GM21825 (cell line): ENCODE measurements around the gene MRGPRE.

ENCODE experiments used
- ATAC-seq: cut with Tn5 transposase; IDR thresholded peaks from one replicate; pipeline ENCODE4 v1.9.1; 2021; ENCODE audit warnings: mild to moderate bottlenecking, moderate library complexity; ENCODE audit not compliant: unreplicated experiment

Gene MRGPRE

DNA sequence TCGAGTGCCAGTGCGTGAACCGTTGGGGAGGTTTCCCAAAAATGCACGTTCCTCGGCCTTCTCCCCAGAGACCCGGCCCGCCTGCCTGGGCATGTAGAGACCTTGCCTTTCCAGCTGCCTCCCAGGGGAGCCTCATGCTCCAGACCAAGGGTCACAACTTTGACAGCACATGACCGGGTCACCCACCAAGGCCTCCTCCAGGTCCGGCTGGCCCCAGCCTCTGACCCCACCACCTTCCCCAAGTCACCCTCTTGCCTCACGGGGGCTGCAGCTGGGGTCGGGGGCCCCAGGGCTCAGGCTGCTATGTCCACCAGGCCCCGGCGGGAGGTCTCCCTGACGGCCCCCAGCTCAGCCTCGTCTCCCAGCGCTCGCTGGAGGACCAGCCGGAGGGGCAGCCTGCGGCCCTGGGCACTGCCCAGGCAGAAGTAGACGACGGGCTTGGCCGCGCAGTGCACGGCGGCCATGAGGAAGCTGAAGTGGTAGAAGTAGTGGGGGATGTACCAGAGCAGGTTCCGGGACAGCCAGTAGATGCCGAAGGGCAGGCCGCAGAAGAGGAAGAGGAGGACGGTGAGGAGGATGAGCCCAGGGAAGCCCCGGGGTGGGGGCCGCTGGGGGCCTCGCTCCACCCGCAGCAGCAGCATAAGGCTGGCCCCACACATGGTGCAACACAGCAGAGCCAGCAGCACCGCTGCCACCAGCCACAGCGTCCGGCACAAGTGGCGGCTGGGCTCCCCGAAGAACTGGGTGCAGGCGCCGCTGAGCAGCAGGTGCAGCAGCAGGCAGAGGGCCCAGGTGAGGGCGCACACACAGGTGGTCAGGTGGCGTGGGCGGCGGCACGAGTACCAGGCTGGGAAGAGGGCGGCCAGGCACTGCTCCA, 4.4 kb downstream of the MRGPRE start:
- no peak for ATAC-seq

DNA sequence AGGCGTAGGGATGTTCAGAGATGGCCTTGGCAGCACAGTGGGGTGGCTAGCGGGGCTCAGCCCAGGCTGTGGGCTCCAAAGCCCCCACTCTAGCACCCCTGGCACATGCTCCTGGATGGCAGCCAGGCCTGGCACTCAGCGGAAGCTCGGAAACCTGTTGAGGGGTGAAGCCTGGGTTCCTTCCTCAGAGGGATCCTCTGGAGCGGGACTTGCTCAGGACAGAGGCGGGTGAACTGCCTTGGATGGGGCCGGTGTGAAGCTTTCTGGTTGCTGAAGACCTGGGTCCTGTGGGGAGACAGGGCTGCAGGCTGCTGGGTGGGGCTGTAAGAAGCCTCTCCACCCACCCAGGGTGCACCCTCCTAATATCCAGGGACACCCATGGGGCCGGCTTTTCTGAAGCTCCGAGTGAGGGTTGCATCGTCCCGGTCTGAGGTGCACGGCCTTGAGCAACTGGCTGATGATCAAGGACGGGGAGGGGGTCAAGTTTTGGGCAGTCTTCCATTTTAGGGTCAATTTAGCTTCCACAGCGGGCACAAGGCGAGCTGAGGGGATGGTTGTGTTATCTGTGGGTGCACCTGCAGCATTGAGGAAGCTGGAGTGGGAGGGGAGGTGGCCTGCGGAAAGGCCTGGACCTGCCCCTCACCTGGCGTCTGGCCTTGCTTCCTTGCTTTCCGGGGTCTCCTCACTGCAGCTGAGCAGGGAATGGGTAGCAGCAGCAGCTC, 5.2 kb downstream of the MRGPRE start:
- ATAC-seq, result no peak

DNA sequence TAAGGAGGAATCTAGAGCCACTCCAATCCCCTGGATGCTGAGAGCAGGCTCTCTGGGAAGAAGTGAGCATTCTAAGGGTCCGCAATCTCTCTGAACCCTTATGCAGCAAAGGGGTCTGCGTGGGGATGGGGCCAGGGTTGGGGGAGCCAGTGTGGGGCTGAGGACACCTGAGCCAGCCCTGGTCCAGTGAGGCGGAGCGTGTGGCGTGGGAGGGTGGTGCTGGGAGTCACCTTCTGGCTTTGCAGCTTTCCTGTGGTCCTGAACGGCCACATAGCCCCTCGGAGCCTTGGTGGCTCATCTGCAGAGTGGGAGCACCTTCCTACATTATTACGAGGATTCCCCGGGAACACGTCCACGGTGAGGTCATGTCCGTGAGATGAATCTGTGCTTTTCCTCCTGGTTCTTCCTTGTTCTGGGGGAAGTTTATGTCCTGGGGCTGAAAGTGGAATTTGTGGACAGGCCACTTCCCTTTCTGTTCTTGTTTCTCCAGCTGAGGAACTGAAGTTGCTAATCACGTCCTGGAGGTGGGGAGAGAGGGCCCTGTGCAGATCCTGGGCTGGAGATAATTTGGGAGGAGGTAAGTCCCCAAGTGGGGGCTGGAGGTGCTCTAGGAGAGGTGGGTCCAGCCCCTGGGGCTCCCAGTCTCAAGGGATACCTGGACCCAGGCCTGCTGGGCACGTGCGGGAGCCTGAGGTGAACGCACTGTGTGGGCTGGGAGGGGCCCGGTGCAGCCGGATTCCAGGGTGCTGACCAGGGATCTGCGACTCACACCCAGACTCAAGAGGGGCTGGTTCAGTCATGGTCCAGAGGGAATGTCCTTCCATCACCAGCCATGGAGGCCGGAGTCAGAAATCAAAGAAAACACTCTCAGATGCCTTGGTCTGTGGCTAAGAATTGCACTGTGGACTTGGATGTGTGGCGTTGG, 6.1 kb downstream of the MRGPRE start:
- no peak for ATAC-seq

DNA sequence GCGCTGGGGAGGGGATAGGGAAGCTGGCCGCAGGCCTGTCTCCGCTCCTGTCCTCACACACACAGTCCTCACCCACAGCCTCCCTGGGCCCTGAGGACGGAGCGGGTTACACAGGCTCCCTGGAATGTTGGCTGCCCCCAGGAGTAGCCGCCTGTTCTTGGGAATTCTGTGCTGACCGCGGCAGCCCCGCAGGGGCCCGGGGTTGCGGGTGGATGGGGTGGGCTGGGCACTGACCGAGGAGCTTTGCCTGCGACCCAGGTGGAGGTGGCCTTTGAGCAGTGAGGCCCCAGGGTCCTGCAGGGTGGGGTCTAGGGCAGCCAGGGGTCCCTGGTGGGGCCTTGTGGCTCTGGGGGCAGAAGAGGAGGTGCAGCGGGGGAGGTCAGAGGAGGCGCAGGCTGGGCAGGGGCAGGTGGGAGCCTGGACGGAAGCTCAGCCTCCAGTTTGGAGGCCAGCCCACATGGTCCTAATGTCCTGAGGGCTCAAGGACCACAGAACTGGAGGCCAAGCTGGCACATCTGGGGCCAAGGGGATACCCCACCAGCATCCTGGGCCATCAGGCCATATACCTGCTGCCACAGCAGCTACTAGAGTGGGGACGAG, 7.0 kb downstream of the MRGPRE start:
- no peak for ATAC-seq

DNA sequence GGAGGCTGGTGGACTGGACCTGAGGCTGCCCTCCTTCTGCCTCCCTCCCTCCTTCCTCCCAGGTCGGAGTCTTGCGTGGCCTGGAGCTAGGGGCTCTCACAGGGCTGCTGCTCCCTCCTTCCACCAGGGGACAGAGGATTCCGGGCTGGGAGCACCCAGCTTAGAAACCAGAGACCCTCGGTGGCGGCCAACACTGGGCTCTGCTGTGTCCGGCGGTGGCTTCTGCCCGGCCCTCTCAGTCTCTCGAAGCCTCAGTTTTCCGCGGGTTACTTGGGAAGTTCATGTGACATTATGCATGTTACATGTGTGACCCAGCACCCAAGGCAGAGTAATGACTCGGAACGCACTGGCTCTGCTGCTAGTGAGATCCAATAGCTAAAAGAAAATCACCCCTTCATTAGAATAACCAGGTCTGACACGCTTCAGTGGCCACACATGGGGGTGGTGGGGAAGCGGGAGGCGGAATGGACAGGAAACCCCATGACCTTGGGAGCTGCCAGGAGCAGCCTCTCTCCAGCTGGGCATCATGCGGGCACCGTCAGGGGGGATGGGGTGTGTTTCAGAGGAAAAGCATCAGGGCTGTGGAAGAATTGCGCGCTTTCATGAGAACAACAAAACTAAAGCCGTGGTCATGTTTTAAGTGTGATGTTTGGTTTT, 7.7 kb downstream of the MRGPRE start:
- no peak for ATAC-seq

DNA sequence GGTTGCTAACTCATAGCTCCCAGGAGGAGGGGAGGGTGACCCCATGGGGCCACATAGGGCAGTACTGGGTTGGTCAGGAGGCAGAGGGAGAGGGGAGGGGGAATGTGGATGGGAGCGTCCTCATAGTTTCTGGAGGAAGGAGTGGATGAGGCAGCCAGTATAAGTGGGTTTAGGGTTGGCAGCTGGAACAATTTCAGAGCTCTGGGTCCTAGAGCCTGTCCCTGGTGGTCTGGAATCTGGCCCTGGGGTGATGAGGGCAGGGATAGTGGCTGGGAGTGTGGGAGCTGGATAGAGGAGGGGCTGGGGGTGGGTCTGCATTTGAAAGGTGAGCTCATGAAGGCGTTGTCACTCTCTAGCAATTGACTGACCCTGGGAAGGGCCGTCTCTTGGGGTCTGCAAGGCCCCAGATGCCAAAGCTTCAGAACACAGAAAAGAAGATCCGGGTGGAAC, 8.3 kb downstream of the MRGPRE start:
- ATAC-seq, result no peak

DNA sequence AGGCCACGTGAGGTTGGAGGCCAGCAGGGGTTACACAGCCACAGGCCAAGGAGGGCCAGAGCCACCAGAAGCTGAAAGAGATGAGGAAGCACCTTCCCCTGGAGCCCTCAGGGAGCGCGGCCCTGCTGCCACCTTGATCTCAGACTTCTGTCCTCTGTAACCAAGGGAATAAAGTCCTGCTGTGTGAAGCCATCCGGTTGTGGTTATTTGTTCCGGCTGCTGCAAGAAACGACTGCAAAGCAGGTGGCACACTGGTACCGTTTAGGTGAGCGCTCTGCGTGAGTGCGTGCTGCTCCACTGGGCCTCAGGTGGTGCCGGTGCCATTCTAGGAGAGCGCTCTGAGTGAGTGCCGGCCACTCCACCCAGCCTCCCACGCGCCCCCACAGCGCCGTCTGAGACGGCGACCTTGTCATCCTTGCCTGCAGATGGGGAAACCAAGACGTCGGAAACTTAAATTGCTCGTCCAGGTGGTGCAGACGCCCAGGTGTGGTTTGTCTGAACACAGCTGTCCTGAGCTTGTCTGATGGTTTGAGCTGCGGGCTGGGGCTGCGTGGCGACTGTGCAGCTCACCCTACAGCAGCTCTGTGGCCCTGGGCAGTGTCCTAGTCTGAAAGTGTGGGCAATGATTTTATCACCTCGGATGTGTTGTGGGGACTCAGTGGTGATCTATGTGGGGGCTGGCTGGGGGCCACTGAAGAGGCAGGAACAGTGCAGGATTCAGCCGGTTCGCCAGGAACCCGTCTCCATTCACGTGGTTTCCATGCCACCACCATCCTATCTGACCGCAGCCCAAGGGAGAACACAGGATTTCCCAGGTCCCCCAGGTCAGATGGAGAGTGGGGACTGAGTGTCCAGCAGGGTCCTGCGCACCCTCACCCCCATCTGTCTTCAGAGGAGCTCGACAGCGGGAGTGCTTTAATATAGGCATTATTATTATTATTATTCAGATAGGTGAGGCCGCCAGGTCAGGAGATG, 9.0 kb downstream of the MRGPRE start:
- ATAC-seq, result no peak

DNA sequence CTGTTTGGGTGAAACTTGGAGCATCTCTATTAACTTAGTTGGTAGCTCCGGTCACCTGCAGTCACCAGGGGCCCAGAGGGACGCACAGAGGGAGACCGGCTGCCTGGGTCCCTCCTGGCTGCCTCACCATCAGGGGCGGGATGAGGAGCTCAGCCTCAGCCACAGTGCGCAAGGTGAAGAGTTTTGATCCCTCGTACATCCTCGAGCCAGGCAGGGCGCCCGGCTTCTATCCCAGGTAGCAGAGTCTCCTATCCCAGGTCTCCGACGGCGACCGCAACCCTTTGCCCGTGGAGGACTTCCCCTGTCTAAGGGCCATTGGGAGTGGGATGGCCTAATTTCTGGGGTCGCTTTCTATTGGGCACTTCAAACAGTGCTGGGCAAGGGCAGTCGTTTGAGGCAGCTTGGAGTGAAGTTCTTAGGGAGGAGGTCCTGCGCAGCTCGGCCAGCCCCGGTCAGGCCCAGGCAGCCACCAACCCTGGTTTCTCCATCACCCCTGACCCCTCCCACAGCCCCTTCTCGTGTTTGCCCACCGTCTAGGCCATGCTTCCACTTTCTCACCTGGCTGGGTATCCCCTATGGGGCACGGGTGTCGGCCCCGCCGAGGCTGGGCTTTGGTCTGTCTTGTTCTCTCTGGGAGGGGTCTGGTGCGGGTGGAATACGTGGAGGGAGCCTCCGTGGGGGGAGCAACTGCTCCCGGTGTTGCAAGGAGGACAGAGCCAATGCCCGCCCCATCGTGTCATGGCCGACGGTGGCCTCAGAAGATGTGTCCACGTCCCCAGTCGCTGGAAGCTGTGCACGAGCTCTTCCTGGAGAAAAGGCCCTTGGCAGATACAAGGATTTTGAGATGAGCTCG, 10.0 kb downstream of the MRGPRE start:
- no peak for ATAC-seq

DNA sequence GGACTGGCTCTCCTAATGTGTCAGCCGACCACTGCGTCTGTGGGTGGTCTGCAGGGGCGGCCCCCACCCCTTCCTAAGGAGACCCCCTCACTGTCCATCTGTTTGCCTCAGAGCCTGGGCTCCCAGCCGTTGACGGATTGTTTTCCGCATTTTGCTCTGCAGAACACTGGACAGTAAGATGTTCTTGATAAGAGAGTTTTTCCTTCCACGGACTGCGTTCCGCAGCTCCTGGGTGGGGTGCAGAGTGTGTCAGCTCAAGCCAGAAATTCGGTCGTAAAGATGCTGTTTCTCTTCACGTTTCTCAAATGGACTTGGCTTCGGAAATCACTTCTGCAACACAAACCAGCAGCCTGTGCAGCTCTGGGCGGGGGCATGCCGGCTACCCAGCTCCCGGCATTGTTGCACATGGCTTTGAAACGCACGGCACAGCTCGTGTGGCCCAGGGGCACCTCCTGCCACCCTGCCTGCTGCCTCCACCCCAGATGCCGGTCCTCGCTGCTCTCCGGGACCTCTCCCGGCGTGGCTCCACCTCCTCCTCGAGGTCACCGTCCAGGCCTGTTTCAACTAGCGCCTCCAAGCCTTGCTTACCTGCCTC, 10.7 kb downstream of the MRGPRE start:
- ATAC-seq, result no peak

DNA sequence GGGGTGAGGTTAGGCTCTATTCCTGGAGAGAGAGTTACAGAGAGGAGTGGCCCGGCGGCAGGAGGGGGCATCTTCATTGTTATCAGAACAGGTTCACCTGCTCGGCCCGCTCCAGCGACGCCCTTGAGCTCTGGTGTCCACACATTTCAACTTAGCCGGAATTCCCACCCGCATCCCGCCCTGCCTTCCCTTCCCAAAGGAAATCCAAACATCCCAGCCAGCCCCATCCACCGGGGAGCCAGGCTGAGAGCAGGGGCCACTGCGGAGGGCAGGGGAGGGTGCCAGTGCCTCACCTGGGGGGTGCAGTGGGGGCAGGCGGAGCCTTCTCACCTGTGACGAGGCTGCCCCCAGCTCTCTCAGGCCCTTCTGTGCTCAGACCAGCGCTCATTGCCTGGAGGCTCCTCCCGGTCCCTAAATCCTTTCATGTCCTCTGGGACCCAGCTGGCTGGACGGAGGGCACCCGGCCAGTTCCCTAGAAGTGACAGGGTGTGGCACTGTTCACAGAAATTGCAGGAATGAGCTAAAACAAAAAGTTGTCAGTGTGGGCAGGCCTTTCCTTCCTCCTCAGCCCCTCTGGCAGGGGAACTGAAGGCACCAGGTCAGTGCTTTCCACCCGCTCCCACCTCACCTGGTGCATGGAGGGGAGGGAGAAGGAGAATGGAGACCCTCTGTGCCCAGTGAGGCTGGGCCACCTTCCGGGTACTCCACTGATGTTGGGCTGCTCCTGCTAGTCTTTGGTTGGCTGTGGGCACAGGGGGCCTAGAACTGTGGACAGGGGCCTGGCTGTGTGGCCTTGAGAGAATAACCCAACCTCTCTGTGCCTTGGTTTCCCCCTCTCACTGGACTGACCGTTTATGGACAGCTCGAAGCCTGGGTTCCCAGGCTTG, 11.5 kb downstream of the MRGPRE start:
- no peak for ATAC-seq

DNA sequence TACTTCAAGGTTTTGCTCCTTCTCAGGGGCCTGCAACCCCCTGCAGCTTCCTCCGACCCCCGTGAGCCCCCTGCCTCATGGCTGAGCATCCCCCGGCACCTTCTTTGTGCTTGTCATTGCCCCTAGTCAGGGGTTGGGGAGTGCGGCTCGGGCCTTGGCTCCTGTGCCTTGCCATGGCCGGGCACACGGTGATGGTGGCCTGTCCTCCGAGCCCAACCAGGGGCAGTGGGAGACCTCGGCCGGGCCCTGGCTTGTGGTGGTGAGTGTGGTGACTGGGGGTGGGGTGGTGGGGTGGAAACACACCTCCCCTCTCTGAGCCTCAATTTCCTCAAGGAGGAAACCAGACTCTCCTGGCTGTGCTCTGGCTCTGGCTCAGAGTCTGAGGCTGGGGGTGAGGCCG, 12.1 kb downstream of the MRGPRE start:
- ATAC-seq, result no peak

DNA sequence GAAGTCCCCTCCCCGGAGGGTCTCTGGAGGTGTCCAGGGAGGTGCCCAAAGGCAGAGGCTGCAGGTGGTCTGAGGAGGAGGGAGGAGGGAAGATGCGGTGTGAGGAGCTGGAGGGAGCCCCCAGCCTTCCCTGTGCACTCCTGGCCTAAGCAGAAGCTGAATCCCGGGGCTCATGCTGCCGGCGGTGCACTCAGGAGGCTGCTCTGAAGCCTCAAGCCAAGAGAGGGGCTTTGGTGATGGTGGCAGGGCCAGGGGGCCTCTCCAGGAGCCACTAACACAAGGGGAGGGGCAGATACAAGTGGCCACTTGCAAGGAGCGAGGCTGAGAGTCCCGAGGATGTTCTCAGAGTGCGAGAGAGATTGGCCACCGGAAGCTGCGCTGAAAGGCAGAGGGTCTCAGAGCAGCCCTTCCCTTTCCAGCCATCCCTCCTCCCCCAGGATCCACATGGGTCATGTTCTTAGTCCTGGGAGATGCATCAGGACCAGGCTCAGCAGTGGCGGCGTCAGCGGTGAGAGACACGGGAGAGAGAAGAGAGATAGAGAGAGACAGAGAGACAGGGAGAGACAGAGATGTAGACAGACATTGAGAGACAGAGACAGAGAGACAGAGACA, 12.8 kb downstream of the MRGPRE start:
- no peak for ATAC-seq

DNA sequence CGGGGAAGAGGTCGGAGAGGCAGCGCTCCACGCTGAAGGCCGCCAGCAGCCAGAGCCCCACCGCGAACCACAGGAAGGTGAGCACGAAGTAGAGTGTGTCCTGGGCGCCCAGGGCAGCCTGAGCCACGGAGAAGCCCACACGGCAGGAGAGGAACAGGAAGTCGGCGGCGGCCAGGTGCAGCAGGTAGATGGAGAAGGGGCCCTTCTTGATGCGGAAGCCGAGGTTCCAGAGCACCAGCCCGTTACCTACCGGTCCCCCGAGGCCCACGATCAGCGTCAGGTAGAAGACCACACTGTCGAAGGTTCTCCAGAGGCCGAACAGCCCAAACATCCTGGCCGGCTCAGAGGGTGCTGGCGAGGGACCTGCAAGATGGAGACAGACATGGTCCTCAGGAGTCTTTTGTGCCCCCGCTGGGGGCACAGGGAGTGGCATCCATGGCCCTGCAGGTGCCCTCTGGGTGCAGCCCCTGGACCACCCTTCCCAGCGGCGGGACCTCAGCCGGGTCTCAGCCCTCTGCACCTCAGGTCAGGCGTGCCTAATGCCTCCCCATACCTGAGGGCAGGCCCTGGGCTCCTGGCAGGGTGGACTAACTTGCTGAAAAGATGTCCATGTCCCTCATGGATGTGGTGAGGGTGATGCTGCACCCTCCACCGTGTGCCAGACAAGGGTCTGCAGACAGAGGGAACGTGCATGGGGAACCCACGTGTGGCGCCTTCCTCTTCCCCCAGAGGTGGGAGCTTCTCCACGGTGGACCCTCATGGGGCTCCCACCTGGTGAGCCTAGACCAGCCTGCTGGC, 13.5 kb downstream of the MRGPRE start, which contains the start of gene MRGPRG:
MRGPRG (minus strand) TSS at position 331 of the 798 bp plus-strand sequence; CDS start at position 331, 0 bp downstream.
- ATAC-seq, result no peak

DNA sequence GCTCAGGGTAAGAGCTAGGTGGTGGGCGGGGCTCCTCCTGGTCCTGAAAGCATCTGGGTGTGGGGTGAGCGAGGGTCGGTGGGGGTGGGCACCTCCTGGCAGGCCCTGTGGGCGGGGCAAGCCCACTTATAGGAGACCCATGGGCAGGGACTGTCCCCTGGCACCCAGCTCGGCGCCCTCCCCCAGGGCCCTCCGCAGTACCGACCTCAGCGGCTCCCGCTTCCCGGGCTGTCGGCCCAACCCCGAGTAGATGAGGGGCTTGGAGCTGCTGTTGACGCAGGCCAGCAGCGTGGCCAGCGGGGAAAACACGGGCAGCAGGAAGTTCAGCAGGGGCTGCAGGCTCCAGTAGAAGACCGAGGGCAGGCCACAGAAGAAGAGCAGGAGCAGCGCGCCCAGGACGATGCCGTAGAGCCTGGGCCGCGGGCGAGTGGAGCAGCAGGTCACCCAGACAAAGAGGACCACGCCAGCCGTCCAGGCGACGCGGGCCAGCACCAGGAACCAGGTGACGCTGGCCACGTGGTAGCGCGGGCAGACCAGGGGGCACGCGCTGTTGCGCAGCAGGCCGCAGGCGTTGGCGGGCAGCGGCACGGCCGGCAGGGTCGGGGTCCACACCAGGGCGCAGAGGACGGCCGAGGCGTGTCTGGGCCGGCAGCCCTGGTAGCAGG, 14.3 kb downstream of the MRGPRE start:
- no peak for ATAC-seq

DNA sequence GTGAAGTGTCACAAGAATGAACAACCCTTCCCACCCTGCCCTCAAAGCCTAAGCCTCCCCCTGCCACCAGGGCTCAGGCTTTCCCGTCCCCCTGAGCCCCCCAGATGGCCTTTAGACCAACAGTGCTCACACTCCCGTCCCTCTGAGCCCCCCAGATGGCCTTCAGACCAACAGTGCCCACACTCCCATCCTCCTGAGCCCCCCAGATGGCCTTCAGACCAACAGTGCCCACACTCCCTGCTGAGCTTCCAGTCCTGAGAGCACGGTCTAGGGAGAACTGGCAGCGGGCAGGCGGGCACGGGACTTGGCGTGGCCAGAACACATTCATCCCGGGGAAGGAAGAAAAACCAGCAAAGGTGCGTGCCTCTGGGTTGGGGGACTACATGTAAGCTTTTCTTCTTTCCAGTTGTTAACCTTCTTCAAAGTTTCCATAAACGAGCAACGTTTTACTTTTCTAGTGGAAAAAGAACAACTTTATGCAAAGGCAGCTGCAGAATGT, 16.1 kb downstream of the MRGPRE start:
- no peak for ATAC-seq
